GM12892 (cell line): Measurements from ENCODE around the gene ACSS1. TPM values are rescaled to one million over a fixed set of nuclear protein-coding genes. Genes with fewer than 3 reads are reported as not detected.

Experiments
- DNase-seq: peaks from one replicate; pipeline ENCODE4 v3.0.0; 2011; ENCODE audit not compliant: insufficient read length
- FAIRE-seq: peaks from 2 replicates; lab custom pipeline; 2011; peaks lifted over from hg19 to GRCh38; lab: Jason Lieb, UNC
- POLR2A ChIP-seq: IDR thresholded peaks from 2 replicates; pipeline ENCODE4 v1.6.1; 2011; ENCODE audit warnings: low read depth, low read length, control low read depth
- POLR2AphosphoS5 ChIP-seq: IDR thresholded peaks from 2 replicates; pipeline ENCODE4 v1.6.1; 2011; ENCODE audit warnings: low read depth, low read length, control low read depth
- TAF1 ChIP-seq: IDR thresholded peaks from 2 replicates; pipeline ENCODE4 v1.6.1; 2011; ENCODE audit warnings: low read depth, mild to moderate bottlenecking, control low read depth, low read length, borderline replicate concordance
- polyA plus RNA-seq: library from polyadenylated mRNA; unstranded; fragments of >200 nt; gene quantifications from one replicate; pipeline ENCODE4 v1.2.1, GENCODE V29; 2012; ENCODE audit warnings: missing spikeins, inconsistent platforms; ENCODE audit not compliant: missing spikeins

Gene ACSS1
- 15.1 TPM for polyA plus RNA-seq

DNA sequence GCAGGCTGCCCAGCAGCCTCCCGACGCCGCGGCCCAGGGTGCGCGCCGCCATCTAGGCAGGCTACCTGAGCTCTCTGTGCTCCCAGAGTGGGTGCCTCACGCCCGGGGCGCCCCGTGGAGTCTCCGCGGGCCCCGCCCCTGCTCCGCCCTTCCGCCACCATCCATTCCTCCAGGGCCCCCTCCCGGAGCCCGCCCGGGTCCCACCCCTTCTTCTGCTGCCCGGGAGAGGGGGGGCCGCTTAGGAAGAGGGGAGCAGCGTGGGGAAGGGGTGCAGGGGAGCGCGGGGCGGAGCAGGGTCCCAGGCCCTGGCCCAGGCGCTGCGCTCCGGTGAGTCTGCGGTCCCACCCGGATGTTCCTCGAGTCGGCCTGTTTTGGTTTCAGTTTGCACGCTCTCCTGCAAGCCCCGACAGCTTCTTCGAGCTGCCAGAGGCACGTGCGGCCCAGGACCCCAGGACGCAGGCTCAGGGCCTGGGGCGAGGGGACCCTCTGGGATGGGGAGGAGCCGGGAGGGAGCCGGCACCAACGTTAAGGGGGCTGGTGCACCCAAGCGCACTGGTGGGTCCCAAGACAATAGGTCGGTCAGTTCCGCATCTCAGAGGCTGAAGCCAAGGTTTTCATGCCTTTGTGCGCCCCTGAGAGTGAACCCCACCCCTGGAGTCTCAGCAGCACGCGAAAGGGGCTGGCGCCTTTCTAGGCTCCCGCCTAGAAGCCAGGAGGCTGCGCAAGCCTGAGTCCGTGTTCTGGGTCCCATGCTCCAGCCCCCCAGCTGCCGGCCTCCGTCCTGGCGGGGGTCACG, at the start of gene ACSS1:
Gene ACSS1 (minus strand): TSS at position 89 of the 796 bp plus-strand sequence. CDS start 37 bp downstream, at position 52.
- TF ChIP-seq POLR2A (peak; percentile 75), POLR2AphosphoS5 (peak; percentile 49; the same call in 1 of the 2 replicates), TAF1 (peak; percentile 87)
- DNase-seq: peak; percentile 85
- peak; percentile 89 for FAIRE-seq

DNA sequence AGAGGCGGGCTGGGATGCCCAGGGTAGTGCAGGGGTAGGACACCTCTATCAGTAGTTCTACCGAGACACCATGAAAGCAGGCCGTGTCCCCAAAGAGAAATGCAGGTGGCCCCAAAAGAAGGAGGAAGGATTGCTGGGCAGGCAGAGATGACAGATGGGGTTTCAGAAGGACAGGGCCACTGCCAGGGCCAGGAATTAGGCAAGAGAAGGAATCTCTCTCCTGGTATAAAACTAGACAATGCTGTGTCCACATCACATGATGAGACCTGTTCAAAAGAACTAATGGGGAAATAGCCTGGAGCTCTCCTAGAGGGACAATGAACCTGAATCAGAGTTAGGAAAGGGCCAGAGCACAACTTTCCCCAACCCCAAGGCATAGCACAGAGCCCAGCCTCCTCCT, 45.6 kb upstream of the ACSS1 start:
- DNase-seq (no peak), FAIRE-seq (no peak)
- TF ChIP-seq TAF1 (no peak), POLR2AphosphoS5 (no peak), POLR2A (no peak)

DNA sequence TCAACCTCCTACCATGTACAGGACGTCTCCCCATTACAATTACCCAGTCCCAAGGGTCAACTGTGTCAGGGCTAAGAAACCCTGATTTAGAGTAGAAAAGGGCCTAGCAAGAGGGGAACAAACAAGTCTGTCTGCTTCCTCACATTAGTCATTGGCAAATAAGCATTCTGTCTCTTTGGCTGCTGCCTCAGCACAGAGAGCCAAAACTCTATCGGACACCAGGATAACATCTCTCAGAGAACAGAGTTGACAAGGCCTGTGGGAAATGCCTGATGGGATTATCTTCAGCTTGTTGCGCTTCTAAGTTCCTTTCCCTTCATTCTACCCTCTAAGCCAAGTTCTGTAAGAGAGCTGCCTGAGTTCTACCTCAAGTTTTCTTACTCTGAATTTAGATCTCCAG, 43.0 kb upstream of the ACSS1 start:
- TF ChIP-seq POLR2A: no peak
- no peak for TF ChIP-seq POLR2AphosphoS5
- no peak for TF ChIP-seq TAF1
- FAIRE-seq (no peak), DNase-seq (no peak)

DNA sequence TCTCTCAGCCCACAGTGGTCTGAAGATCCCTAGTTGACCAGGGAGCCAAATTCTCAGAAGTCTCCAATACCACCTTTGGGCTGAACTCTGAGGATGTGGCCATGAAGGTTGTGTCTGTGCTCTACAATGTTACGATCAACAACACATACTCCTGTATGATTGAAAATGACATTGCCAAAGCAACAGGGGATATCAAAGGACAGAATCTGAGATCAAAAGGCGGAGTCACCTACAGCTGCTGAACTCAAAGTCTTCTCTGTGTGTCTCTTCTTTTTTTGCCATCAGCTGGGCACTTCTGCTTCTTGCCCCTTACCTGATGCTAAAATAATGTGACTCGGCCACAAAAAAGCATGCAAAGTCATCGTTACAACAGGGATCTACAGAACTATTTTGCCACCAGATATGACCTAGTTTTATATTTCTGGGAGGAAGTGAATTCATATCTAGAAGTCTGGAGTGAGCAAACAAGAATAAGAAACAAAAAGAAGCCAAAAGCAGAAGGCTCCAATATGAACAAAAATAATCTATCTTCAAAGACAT, 41.7 kb upstream of the ACSS1 start:
- DNase-seq: no peak
- TF ChIP-seq POLR2A (no peak), TAF1 (no peak), POLR2AphosphoS5 (no peak)
- peak; percentile 54 for FAIRE-seq

DNA sequence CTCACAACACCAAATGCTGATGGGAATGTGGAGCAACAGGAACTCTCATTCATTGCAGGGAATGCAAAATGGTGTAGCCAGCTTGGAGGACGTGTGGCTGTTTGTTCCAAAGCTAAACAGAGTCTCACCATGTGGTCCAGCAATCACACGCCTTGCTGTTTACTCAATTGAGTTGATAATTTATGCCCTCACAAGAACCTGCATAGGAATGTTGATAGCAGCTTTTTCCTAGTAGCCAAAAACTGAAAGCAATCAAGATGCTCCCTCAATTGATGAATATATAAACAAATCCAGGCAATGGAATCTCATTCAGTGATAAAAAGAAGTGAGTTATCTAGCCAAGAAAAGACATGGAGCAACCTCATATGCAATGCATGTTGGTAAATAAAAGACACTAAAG, 39.6 kb upstream of the ACSS1 start:
- TF ChIP-seq POLR2A: no peak
- TF ChIP-seq TAF1: no peak
- TF ChIP-seq POLR2AphosphoS5: no peak
- FAIRE-seq (no peak), DNase-seq (no peak)

DNA sequence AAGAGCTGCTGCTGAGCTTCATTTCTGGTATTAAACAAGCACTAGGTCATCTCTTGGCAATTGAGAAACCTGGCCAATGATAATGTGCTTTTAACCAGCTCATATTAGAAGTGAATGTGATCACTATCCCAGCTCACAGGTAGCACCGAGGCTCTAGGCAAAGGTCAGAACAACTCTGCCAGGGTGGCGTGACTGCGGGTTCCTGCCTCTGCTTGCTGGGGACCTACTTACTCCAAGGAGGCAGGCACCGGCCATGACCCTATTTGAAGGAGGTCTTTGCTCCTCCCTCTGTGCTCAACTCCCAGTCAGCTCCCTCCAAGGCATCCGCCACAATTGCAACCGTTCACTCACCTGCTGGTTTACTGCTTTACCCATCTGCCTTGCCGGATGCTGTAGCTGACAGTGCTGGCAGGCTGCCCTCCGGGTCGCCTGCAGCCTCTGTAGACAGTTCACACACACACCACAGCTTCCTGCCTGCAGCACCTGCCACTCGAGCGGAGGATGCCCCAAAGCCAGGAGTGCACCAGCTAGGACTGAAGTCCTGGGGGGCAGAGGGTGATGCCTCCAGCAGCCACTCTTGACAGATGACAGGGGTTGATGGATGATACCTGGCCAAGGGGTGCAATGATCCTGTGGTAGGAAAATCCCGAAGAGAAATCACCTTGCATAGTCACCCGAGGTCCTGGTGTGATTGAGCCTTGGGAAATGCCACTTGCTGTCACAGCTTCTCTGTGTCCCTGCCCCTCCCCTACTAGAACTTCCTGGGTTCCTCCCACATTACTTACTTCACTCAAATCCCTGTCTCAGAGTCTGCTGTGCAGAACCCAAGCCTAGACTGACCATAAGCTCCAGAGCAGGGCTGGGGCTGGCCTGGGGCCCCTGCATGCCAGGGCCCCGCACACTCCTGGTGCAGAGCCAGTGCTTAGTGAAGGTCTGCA, 32.8 kb upstream of the ACSS1 start:
- TF ChIP-seq TAF1: no peak
- no peak for TF ChIP-seq POLR2AphosphoS5
- no peak for TF ChIP-seq POLR2A
- FAIRE-seq: peak; percentile 77
- DNase-seq: no peak

DNA sequence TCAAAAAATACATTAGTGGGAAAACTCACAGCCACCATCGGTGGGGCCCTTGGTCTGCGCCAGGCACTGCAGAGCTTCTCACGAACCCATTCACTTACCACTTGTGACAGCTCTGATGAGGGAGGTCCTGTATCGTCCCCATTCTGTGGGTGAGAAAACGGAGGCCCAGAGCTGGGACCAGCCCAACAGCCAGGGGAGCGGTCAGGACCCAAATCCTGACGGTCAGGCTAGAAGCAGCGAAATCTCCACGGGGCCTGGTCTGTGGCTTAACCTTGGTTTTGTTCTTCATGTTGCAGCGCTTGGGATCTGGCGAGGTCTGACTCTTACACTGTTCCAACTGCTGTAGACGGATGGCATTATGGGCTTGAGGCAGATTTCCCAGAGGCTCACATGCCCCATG, 31.7 kb upstream of the ACSS1 start:
- DNase-seq: no peak
- no peak for FAIRE-seq
- TF ChIP-seq POLR2AphosphoS5 (no peak), POLR2A (no peak), TAF1 (no peak)

DNA sequence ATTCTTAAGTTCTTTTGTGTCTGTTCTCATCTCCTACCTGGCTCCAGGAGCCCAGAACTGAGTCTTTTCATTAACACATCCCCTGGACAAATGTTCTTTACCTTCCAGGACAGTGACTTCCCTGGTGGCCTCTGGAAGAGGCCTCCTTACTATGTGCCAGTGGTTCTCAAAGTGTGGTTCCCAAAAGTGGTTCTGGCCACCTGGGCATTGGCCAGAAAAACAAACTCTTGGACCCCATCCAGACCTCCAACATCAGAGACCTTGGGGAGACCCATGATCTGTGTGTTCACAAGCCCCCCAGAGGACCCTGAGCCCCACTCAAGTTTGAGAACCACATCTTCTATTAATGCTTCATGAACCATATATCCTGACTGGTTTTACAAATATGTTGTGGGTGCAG, 31.2 kb upstream of the ACSS1 start:
- FAIRE-seq: no peak
- DNase-seq: no peak
- TF ChIP-seq POLR2A (no peak), TAF1 (no peak), POLR2AphosphoS5 (no peak)

DNA sequence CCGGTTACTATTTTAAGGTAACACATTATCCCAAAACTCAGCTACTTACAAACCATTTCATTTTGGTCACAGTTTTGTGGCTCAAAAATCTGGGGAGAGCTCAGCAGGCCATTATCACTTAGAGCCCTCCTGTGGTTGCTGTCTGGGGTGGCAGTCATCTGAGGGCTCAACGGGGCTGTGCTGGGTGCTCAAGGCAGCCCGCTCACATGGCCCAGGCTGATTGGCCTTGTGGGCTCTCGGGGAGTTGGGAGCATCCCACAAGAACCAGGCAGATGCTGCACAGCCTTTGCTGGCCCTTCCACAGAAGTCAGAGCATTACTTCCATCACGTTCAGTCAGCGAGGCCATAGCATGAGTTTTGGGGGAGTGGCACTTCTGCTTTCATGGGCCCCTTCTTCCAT, 30.3 kb upstream of the ACSS1 start:
- FAIRE-seq: no peak
- DNase-seq: no peak
- TF ChIP-seq TAF1 (no peak), POLR2A (no peak), POLR2AphosphoS5 (no peak)

DNA sequence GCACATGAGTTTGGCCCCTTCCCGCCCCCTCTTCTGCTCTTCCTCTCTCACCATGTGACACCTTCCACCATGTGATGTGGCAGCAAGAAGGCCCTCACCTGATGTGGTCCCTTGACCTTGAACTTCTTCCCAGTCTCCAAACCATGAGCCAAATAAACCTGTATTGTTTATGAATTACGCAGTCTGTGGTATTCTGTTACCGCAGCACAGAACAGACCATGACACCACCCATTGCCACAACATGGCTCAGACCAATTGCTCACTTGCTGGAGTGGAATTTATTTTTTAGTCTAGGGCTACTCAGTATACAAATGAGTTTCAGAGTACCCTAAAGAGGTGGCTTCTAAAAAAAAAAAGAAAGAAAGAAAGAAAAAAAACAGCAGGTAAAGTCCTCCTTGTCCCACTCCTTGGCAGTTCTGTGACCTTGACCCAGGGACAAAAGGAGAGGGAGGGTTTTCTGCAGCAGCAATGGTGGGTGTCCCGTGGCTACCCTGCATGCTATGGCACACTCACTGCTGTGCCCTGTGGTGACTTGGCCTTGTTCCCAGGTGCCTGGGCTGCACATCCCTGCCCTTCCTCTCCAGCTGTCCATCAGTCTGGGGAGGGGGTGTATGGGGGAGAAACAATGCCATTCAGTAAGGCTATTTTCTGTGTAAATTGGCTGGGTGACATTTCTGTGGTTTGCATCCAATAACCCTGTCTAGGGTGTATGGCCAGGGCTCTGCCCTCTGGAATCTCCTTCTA, 29.4 kb upstream of the ACSS1 start:
- no peak for TF ChIP-seq TAF1
- no peak for TF ChIP-seq POLR2A
- no peak for TF ChIP-seq POLR2AphosphoS5
- DNase-seq (no peak), FAIRE-seq (no peak)
